ENCODE measurements around the gene STX8. TPM values are rescaled to one million over a fixed set of nuclear protein-coding genes. Genes with fewer than 3 reads are reported as not detected.

STX8 gene
- total and polyA plus RNA-seq, 4 donors: 14.7 to 39.5 (median 28.7) TPM

- no peak overlapping the region for H3K27ac ChIP-seq (ENCODE audit: low read depth in 1 of 2, low read length in 2 of 2)
Observed at GRCh38 chr17:9269350-9270035, 306.1 kb downstream of the STX8 start.

GRCh38 chr17:9268546-9268945, 307.1 kb downstream of the STX8 start:
- Histone ChIP-seq H3K4me3 (ENCODE audit: low read depth in 1 of 3, low read length in 3 of 3) (no peak overlapping the region), H3K4me1 (ENCODE audit: control insufficient read depth in 4 of 4, insufficient read depth in 4 of 4, low read length in 3 of 4) (no peaks in the 10 kb centered on the region)
- 95% methylated on average over 6 of the region's 6 CpGs for WGBS

More at GRCh38 chr17:9269350-9270035, 306.1 kb downstream of the STX8 start:
- no peak for DNase-seq (ENCODE audit: low spot score)
- Histone ChIP-seq H3K36me3 (ENCODE audit: control insufficient read depth in 4 of 4, insufficient read depth in 3 of 4, low read depth in 1 of 4, low read length in 3 of 4) (no peaks in the 10 kb centered on the region), H3K4me3 (ENCODE audit: low read depth in 1 of 3, low read length in 3 of 3) (no peak overlapping the region), H3K27me3 (ENCODE audit: control insufficient read depth in 4 of 4, insufficient read depth in 4 of 4, low read length in 3 of 4) (no peaks in the 10 kb centered on the region), H3K4me1 (ENCODE audit: control insufficient read depth in 4 of 4, insufficient read depth in 4 of 4, low read length in 3 of 4) (no peaks in the 10 kb centered on the region), H3K9me3 (ENCODE audit: control insufficient read depth in 4 of 4, low read length in 3 of 4) (no peaks in the 10 kb centered on the region), H3K9ac (ENCODE audit: low read depth in 1 of 2, low read length in 2 of 2) (no peak overlapping the region)
- WGBS: 86% methylated on average over 7 of the region's 7 CpGs
- no peak for TF ChIP-seq TAF1 (conservative IDR thresholded peaks at IDR 0.05)
- TF ChIP-seq NR2F2 (IDR thresholded peaks at IDR 0.05): no peak
- TF ChIP-seq SP1 (IDR thresholded peaks at IDR 0.05): no peak
- TF ChIP-seq HNF4A (conservative IDR thresholded peaks at IDR 0.05): no peak

More at GRCh38 chr17:9268546-9268945, 307.1 kb downstream of the STX8 start:
- H3K27me3 ChIP-seq (ENCODE audit: control insufficient read depth in 4 of 4, insufficient read depth in 4 of 4, low read length in 3 of 4): no peaks in the 10 kb centered on the region
- no peaks in the 10 kb centered on the region for H3K36me3 ChIP-seq (ENCODE audit: control insufficient read depth in 4 of 4, insufficient read depth in 3 of 4, low read depth in 1 of 4, low read length in 3 of 4)
- H3K27ac ChIP-seq (ENCODE audit: low read depth in 1 of 2, low read length in 2 of 2): no peak overlapping the region
- TF ChIP-seq FOXA2 (IDR thresholded peaks at IDR 0.05) (no peak), EGR1 (IDR thresholded peaks at IDR 0.05; ENCODE audit: low read depth in 2 of 2) (no peak), HNF4A (conservative IDR thresholded peaks at IDR 0.05) (no peak), HNF4G (IDR thresholded peaks at IDR 0.05) (no peak), RAD21 (IDR thresholded peaks at IDR 0.05) (no peak), ZBTB33 (IDR thresholded peaks at IDR 0.05) (no peak), GABPA (IDR thresholded peaks at IDR 0.05 in 1 of 2, conservative IDR thresholded peaks at IDR 0.05 in 1 of 2) (no peak), CTCF (IDR thresholded peaks at IDR 0.05; ENCODE audit: low read depth, low read length, missing input control) (no peak), YY1 (IDR thresholded peaks at IDR 0.05) (no peak), SP1 (IDR thresholded peaks at IDR 0.05) (no peak), RXRA (IDR thresholded peaks at IDR 0.05) (no peak), FOXA1 (IDR thresholded peaks at IDR 0.05) (no peak), NR2F2 (IDR thresholded peaks at IDR 0.05) (no peak), MAX (IDR thresholded peaks at IDR 0.05) (no peak), JUND (IDR thresholded peaks at IDR 0.05) (no peak), REST (IDR thresholded peaks at IDR 0.05) (no peak)
- H3K9me3 ChIP-seq (ENCODE audit: control insufficient read depth in 4 of 4, low read length in 3 of 4): peaks cover 0 to 6% (median 2%) of the 10 kb centered on the region in 4 donors
- no peak overlapping the region for H3K9ac ChIP-seq (ENCODE audit: low read depth in 1 of 2, low read length in 2 of 2)
- no peak for DNase-seq (ENCODE audit: low spot score)

Data from liver (tissue), 9 donors.